HEK293 (cell line): ENCODE results near the gene LRP1-AS.

Experiments used
- BCL11A ChIP-seq: fragments of 450-650 bp; formaldehyde crosslinking; IDR thresholded peaks from 2 replicates; pipeline ENCODE4 v1.5.1; 2016; ENCODE audit warnings: low read depth, missing biosample characterization, missing genetic modification characterization
- HOXA7 ChIP-seq: sonication (generic); formaldehyde crosslinking; IDR thresholded peaks from 2 replicates; pipeline ENCODE4 v1.8.1; 2022; ENCODE audit warnings: missing genetic modification reagents, borderline replicate concordance
- KLF10 ChIP-seq: fragments of 450-650 bp; IDR thresholded peaks from 2 replicates; pipeline ENCODE4 v1.5.1; 2018; ENCODE audit warnings: missing biosample characterization, mild to moderate bottlenecking, missing genetic modification characterization
- SP2 ChIP-seq: fragments of 450-650 bp; formaldehyde crosslinking; IDR thresholded peaks from 2 replicates; pipeline ENCODE4 v1.5.1; 2016; ENCODE audit warnings: missing biosample characterization, missing genetic modification characterization
- YY2 ChIP-seq: fragments of 450-650 bp; formaldehyde crosslinking; IDR thresholded peaks from 2 replicates; pipeline ENCODE4 v1.5.1; 2016; ENCODE audit warnings: missing biosample characterization, missing genetic modification characterization
- ZEB2 ChIP-seq: fragments of 450-650 bp; formaldehyde crosslinking; IDR thresholded peaks from 2 replicates; pipeline ENCODE4 v1.5.1; 2016; ENCODE audit warnings: missing biosample characterization, missing genetic modification characterization
- ZNF146 ChIP-seq: fragments of 450-650 bp; formaldehyde crosslinking; IDR thresholded peaks from 2 replicates; pipeline ENCODE4 v1.5.1; 2016; ENCODE audit warnings: missing biosample characterization, missing genetic modification characterization
- ZNF19 ChIP-seq: fragments of 450-650 bp; formaldehyde crosslinking; IDR thresholded peaks from 2 replicates; pipeline ENCODE4; 2016; ENCODE audit warnings: missing biosample characterization, missing genetic modification characterization, low read depth
- ZNF2 ChIP-seq: fragments of 450-650 bp; formaldehyde crosslinking; IDR thresholded peaks from 2 replicates; pipeline ENCODE4 v1.5.1; 2016; ENCODE audit warnings: missing biosample characterization, missing genetic modification characterization
- ZNF221 ChIP-seq: fragments of 450-650 bp; formaldehyde crosslinking; IDR thresholded peaks from 2 replicates; pipeline ENCODE4 v1.5.1; 2017; ENCODE audit warnings: missing biosample characterization, missing genetic modification characterization, borderline replicate concordance
- ZNF248 ChIP-seq: fragments of 450-650 bp; formaldehyde crosslinking; IDR thresholded peaks from 2 replicates; pipeline ENCODE4 v1.5.1; 2017; ENCODE audit warnings: missing biosample characterization, missing genetic modification characterization
- ZNF302 ChIP-seq: fragments of 450-650 bp; formaldehyde crosslinking; IDR thresholded peaks from 2 replicates; pipeline ENCODE4 v1.5.1; 2016; ENCODE audit warnings: missing biosample characterization, missing genetic modification characterization, low read depth
- ZNF423 ChIP-seq: fragments of 450-650 bp; formaldehyde crosslinking; IDR thresholded peaks from 2 replicates; pipeline ENCODE4 v1.5.1; 2016; ENCODE audit warnings: missing biosample characterization, missing genetic modification characterization
- ZNF426 ChIP-seq: fragments of 450-650 bp; formaldehyde crosslinking; IDR thresholded peaks from 2 replicates; pipeline ENCODE4 v1.5.1; 2017; ENCODE audit warnings: missing biosample characterization, missing genetic modification characterization, mild to moderate bottlenecking, inconsistent platforms, moderate library complexity
- ZNF48 ChIP-seq: fragments of 450-650 bp; formaldehyde crosslinking; IDR thresholded peaks from 2 replicates; pipeline ENCODE4 v1.5.1; 2016; ENCODE audit warnings: missing biosample characterization, missing genetic modification characterization
- ZNF548 ChIP-seq: fragments of 450-650 bp; formaldehyde crosslinking; IDR thresholded peaks from 2 replicates; pipeline ENCODE4 v1.5.1; 2016; ENCODE audit warnings: missing biosample characterization, missing genetic modification characterization
- ZNF555 ChIP-seq: fragments of 450-650 bp; formaldehyde crosslinking; conservative IDR thresholded peaks from 2 replicates; pipeline ENCODE4 v1.5.1; 2017; ENCODE audit warnings: missing biosample characterization, mild to moderate bottlenecking, missing genetic modification characterization, inconsistent platforms
- ZNF600 ChIP-seq: fragments of 450-650 bp; formaldehyde crosslinking; IDR thresholded peaks from 2 replicates; pipeline ENCODE4 v1.5.1; 2016; ENCODE audit warnings: missing biosample characterization, missing genetic modification characterization
- ZNF626 ChIP-seq: fragments of 450-650 bp; sonication (Bioruptor Pico); formaldehyde crosslinking; IDR thresholded peaks from 2 replicates; pipeline ENCODE4 v1.5.1; 2018; ENCODE audit warnings: missing biosample characterization, missing genetic modification characterization, inconsistent platforms
- ZNF707 ChIP-seq: fragments of 450-650 bp; formaldehyde crosslinking; IDR thresholded peaks from 2 replicates; pipeline ENCODE4 v1.5.1; 2016; ENCODE audit warnings: missing biosample characterization, missing genetic modification characterization
- ZSCAN16 ChIP-seq: fragments of 450-650 bp; formaldehyde crosslinking; IDR thresholded peaks from 2 replicates; pipeline ENCODE4 v1.5.1; 2016; ENCODE audit warnings: missing biosample characterization, missing genetic modification characterization
- ZSCAN23 ChIP-seq: fragments of 450-650 bp; formaldehyde crosslinking; IDR thresholded peaks from 2 replicates; pipeline ENCODE4 v1.5.1; 2016; ENCODE audit warnings: missing biosample characterization, missing genetic modification characterization
- ZSCAN30 ChIP-seq: fragments of 450-650 bp; IDR thresholded peaks from 2 replicates; pipeline ENCODE4 v1.5.1; 2018; ENCODE audit warnings: missing biosample characterization, mild to moderate bottlenecking, missing genetic modification characterization, moderate library complexity
- TF ChIP-seq, protein P1 (sequence below): fragments of 450-650 bp; formaldehyde crosslinking; IDR thresholded peaks from 2 replicates; pipeline ENCODE4 v1.5.1; 2017; ENCODE audit warnings: missing biosample characterization, missing genetic modification characterization
- TF ChIP-seq, protein P2 (sequence below): fragments of 450-650 bp; formaldehyde crosslinking; IDR thresholded peaks from 2 replicates; pipeline ENCODE4 v1.5.1; 2016; ENCODE audit warnings: missing biosample characterization, missing genetic modification characterization
- TF ChIP-seq, protein P3 (sequence below): fragments of 450-650 bp; formaldehyde crosslinking; IDR thresholded peaks from 2 replicates; pipeline ENCODE4 v1.5.1; 2016; ENCODE audit warnings: missing biosample characterization, missing genetic modification characterization
- TF ChIP-seq, protein P4 (sequence below): fragments of 450-650 bp; formaldehyde crosslinking; IDR thresholded peaks from 2 replicates; pipeline ENCODE4 v1.5.0; 2017; ENCODE audit warnings: missing biosample characterization, missing genetic modification characterization, borderline replicate concordance
- TF ChIP-seq, protein P5 (sequence below): fragments of 450-650 bp; formaldehyde crosslinking; IDR thresholded peaks from 2 replicates; pipeline ENCODE4; 2016; ENCODE audit warnings: missing biosample characterization, missing genetic modification characterization
- TF ChIP-seq, protein P6 (sequence below): fragments of 450-650 bp; formaldehyde crosslinking; IDR thresholded peaks from 2 replicates; pipeline ENCODE4 v1.5.1; 2016; ENCODE audit warnings: missing biosample characterization, missing genetic modification characterization
- TF ChIP-seq, protein P7 (sequence below): fragments of 450-650 bp; formaldehyde crosslinking; IDR thresholded peaks from 2 replicates; pipeline ENCODE4 v1.5.1; 2016; ENCODE audit warnings: missing biosample characterization, missing genetic modification characterization

Gene LRP1-AS

DNA sequence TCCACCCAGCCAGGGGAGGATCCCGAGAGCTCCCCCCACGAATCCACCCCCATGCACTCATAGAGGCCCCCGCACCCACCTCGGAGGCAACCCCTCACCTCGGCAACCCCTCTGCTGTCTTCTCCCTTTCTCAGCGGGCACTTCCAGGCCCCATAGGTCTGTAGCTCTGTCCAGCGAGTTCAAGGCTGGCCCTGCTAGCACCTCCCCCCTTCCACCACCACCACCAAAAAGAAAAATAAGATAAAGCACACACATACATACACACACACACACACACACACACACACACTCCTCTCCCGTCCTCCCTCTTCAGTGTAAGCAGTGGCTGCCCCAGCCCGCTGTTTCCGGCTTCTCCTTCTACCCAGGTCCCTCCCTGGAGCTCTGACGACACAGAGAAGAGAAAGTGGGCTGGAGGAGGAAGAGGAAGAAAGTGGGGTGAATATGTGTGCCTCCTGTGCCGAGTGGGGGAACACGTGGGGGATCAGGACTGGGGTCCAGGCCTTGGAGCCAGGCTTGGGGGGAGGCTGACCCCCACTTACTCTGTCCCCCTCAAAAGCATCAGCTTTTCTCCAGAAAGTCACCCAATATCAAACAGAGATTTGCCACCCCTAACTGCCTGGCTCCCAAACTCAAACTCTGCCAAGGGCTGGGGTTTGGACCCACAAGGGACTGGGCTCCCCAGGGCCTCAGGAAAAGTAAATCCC is 36.2 kb downstream of the LRP1-AS start, which contains the start of gene STAT6 (continued):
- TF ChIP-seq, protein P1, sequence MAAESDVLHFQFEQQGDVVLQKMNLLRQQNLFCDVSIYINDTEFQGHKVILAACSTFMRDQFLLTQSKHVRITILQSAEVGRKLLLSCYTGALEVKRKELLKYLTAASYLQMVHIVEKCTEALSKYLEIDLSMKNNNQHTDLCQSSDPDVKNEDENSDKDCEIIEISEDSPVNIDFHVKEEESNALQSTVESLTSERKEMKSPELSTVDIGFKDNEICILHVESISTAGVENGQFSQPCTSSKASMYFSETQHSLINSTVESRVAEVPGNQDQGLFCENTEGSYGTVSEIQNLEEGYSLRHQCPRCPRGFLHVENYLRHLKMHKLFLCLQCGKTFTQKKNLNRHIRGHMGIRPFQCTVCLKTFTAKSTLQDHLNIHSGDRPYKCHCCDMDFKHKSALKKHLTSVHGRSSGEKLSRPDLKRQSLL (tag by site-specific recombination) = no peak
- TF ChIP-seq ZSCAN23 (tag by site-specific recombination) (peak; percentile 38; the same call in 1 of the 2 replicates), ZNF600 (tag by site-specific recombination) (no peak), ZNF248 (tag by site-specific recombination) (no peak), ZNF423 (tag by site-specific recombination) (peak; percentile 67; the same call in 1 of the 2 replicates), ZNF302 (tag by site-specific recombination) (no peak), ZNF707 (no peak), ZEB2 (tag by site-specific recombination) (no peak), ZSCAN16 (tag by site-specific recombination) (no peak), ZNF221 (tag by site-specific recombination) (no peak), KLF10 (tag by site-specific recombination) (no peak), SP2 (tag by site-specific recombination) (no peak), ZNF146 (no peak), ZNF626 (tag by site-specific recombination) (no peak), ZNF19 (tag by site-specific recombination) (no peak), ZNF2 (no peak), BCL11A (tag by site-specific recombination) (no peak), ZNF426 (tag by site-specific recombination) (no peak), YY2 (tag by site-specific recombination) (0 out of 2 replicates have a peak, but pooled peaks have one; percentile 26), ZNF48 (tag by site-specific recombination) (no peak), ZNF548 (tag by site-specific recombination) (no peak), HOXA7 (CRISPR knock-in tag) (no peak), ZNF555 (tag by site-specific recombination) (no peak), ZSCAN30 (tag by site-specific recombination) (no peak)
- TF ChIP-seq, protein P2, sequence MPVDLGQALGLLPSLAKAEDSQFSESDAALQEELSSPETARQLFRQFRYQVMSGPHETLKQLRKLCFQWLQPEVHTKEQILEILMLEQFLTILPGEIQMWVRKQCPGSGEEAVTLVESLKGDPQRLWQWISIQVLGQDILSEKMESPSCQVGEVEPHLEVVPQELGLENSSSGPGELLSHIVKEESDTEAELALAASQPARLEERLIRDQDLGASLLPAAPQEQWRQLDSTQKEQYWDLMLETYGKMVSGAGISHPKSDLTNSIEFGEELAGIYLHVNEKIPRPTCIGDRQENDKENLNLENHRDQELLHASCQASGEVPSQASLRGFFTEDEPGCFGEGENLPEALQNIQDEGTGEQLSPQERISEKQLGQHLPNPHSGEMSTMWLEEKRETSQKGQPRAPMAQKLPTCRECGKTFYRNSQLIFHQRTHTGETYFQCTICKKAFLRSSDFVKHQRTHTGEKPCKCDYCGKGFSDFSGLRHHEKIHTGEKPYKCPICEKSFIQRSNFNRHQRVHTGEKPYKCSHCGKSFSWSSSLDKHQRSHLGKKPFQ (tag by site-specific recombination) = no peak
- TF ChIP-seq, protein P3, sequence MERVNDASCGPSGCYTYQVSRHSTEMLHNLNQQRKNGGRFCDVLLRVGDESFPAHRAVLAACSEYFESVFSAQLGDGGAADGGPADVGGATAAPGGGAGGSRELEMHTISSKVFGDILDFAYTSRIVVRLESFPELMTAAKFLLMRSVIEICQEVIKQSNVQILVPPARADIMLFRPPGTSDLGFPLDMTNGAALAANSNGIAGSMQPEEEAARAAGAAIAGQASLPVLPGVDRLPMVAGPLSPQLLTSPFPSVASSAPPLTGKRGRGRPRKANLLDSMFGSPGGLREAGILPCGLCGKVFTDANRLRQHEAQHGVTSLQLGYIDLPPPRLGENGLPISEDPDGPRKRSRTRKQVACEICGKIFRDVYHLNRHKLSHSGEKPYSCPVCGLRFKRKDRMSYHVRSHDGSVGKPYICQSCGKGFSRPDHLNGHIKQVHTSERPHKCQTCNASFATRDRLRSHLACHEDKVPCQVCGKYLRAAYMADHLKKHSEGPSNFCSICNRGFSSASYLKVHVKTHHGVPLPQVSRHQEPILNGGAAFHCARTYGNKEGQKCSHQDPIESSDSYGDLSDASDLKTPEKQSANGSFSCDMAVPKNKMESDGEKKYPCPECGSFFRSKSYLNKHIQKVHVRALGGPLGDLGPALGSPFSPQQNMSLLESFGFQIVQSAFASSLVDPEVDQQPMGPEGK (tag by site-specific recombination) = peak; percentile 55
- TF ChIP-seq, protein P4, sequence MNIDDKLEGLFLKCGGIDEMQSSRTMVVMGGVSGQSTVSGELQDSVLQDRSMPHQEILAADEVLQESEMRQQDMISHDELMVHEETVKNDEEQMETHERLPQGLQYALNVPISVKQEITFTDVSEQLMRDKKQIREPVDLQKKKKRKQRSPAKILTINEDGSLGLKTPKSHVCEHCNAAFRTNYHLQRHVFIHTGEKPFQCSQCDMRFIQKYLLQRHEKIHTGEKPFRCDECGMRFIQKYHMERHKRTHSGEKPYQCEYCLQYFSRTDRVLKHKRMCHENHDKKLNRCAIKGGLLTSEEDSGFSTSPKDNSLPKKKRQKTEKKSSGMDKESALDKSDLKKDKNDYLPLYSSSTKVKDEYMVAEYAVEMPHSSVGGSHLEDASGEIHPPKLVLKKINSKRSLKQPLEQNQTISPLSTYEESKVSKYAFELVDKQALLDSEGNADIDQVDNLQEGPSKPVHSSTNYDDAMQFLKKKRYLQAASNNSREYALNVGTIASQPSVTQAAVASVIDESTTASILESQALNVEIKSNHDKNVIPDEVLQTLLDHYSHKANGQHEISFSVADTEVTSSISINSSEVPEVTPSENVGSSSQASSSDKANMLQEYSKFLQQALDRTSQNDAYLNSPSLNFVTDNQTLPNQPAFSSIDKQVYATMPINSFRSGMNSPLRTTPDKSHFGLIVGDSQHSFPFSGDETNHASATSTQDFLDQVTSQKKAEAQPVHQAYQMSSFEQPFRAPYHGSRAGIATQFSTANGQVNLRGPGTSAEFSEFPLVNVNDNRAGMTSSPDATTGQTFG = no peak
- TF ChIP-seq, protein P5, sequence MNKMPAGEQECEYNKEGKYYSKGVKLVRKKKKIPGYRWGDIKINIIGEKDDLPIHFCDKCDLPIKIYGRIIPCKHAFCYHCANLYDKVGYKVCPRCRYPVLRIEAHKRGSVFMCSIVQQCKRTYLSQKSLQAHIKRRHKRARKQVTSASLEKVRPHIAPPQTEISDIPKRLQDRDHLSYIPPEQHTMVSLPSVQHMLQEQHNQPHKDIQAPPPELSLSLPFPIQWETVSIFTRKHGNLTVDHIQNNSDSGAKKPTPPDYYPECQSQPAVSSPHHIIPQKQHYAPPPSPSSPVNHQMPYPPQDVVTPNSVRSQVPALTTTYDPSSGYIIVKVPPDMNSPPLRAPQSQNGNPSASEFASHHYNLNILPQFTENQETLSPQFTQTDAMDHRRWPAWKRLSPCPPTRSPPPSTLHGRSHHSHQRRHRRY = no peak
- TF ChIP-seq, protein P6, sequence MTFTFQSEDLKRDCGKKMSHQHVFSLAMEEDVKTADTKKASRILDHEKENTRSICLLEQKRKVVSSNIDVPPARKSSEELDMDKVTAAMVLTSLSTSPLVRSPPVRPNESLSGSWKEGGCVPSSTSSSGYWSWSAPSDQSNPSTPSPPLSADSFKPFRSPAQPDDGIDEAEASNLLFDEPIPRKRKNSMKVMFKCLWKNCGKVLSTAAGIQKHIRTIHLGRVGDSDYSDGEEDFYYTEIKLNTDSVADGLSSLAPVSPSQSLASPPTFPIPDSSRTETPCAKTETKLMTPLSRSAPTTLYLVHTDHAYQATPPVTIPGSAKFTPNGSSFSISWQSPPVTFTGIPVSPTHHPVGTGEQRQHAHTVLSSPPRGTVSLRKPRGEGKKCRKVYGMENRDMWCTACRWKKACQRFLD (tag by site-specific recombination) = no peak
- TF ChIP-seq, protein P7, sequence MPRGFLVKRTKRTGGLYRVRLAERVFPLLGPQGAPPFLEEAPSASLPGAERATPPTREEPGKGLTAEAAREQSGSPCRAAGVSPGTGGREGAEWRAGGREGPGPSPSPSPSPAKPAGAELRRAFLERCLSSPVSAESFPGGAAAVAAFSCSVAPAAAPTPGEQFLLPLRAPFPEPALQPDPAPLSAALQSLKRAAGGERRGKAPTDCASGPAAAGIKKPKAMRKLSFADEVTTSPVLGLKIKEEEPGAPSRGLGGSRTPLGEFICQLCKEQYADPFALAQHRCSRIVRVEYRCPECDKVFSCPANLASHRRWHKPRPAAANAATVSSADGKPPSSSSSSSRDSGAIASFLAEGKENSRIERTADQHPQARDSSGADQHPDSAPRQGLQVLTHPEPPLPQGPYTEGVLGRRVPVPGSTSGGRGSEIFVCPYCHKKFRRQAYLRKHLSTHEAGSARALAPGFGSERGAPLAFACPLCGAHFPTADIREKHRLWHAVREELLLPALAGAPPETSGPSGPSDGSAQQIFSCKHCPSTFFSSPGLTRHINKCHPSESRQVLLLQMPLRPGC (tag by site-specific recombination) = no peak
